ENCODE results near the gene HES3. TPM values are rescaled to one million over a fixed set of nuclear protein-coding genes. Genes with fewer than 3 reads are reported as not detected.

Gene HES3
- total RNA-seq, 1 experiment from 2014 or later = not detected

- no TSS peak for BruUV-seq (replicated peaks)
- H3K9me3 ChIP-seq (ENCODE audit: control insufficient read depth in 1 of 2, insufficient read depth in 1 of 2, low read depth in 1 of 2, low read length in 2 of 2) = no peaks in the 10 kb centered on the region
- no peak for ATAC-seq
- RAD21 ChIA-PET (ENCODE audit: low non-redundant PET in 1 of 2, low total read pairs in 2 of 2, uncharacterized antibody in 2 of 2, unreplicated experiment in 2 of 2) = no interaction called here
- CTCF ChIA-PET = no interaction called here
- intact Hi-C loops (cut with micrococcal nuclease) = no loop called here
- H3K27ac ChIP-seq (ENCODE audit: low read depth, low read length) = no peak overlapping the region
- POLR2A ChIA-PET = no interaction called here
- H3K9ac ChIP-seq (ENCODE audit: low read length) = no peak overlapping the region
- no peaks in the 10 kb centered on the region for H4K20me1 ChIP-seq (ENCODE audit: insufficient read depth)
- DNase-seq (ENCODE audit: low read depth, low spot score) = no peak
- H3K4me1 ChIP-seq (ENCODE audit: control insufficient read depth in 1 of 2, insufficient read depth in 2 of 2, low read length in 2 of 2) = no peaks in the 10 kb centered on the region
- H3K4me3 ChIP-seq (replicated peaks in 1 of 2; ENCODE audit: low read depth in 1 of 2, low read length in 2 of 2) = no peak overlapping the region
- H3K79me2 ChIP-seq (ENCODE audit: insufficient read depth, low read length) = no peaks in the 10 kb centered on the region
- TF ChIP-seq EZH2 (IDR thresholded peaks at IDR 0.05) (no peak), CEBPB (IDR thresholded peaks at IDR 0.05; ENCODE audit: low read depth) (no peak), SRF (IDR thresholded peaks at IDR 0.05; ENCODE audit: low read depth) (no peak), YY1 (IDR thresholded peaks at IDR 0.05; ENCODE audit: extremely low read depth, insufficient replicate concordance, low read depth, low read length) (no peak), CTCF (IDR thresholded peaks at IDR 0.05 in 2 of 3, conservative IDR thresholded peaks at IDR 0.05 in 1 of 3; ENCODE audit: borderline replicate concordance in 1 of 3, insufficient read depth in 1 of 3, low read depth in 2 of 3, low read length in 2 of 3) (no peak), ZFX (IDR thresholded peaks at IDR 0.05) (no peak), CBX3 (IDR thresholded peaks at IDR 0.05; ENCODE audit: low read depth) (no peak), POLR2A (IDR thresholded peaks at IDR 0.05; ENCODE audit: borderline replicate concordance, extremely low read depth, insufficient read depth, insufficient read length) (no peak), RAD21 (IDR thresholded peaks at IDR 0.05; ENCODE audit: low read depth) (no peak), TCF7L2 (IDR thresholded peaks at IDR 0.05; ENCODE audit: borderline replicate concordance, extremely low read depth, insufficient read depth, insufficient read length) (no peak), ELF1 (IDR thresholded peaks at IDR 0.05; ENCODE audit: borderline replicate concordance, low read depth) (no peak), EZH2phosphoT487 (IDR thresholded peaks at IDR 0.05; ENCODE audit: borderline replicate concordance) (no peak), POLR2AphosphoS5 (IDR thresholded peaks at IDR 0.05; ENCODE audit: low read depth, low read length) (no peak)
- TF ChIP-seq, protein P1, sequence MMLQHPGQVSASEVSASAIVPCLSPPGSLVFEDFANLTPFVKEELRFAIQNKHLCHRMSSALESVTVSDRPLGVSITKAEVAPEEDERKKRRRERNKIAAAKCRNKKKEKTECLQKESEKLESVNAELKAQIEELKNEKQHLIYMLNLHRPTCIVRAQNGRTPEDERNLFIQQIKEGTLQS (IDR thresholded peaks at IDR 0.05) = no peak
- H3K27me3 ChIP-seq (ENCODE audit: insufficient read depth, low read length) = no peaks in the 10 kb centered on the region
- no peaks in the 10 kb centered on the region for H3K9me2 ChIP-seq (ENCODE audit: insufficient read depth)
- no peak overlapping the region for H2AFZ ChIP-seq (ENCODE audit: low read depth, low read length, poor library complexity, severe bottlenecking)
- H3K36me3 ChIP-seq (ENCODE audit: control insufficient read depth in 1 of 2, insufficient read depth in 2 of 2, low read length in 2 of 2) = no peaks in the 10 kb centered on the region
- H3K4me2 ChIP-seq (ENCODE audit: low read length) = no peak overlapping the region
These were observed 28.5 kb downstream of the HES3 start for GRCh38 chr1:6272452-6272851.
